H1 (cell line): ENCODE measurements around the gene RNF212. TPM values are rescaled to one million over a fixed set of nuclear protein-coding genes. Genes with fewer than 3 reads are reported as not detected.

ENCODE experiments used
- CTCF ChIA-PET: fragments of 300-600 bp; sonication (Branson Sonifier 250); formaldehyde crosslinking; loops from one replicate; lab custom pipeline; 2021; ENCODE audit not compliant: partially characterized antibody; lab: Charles Lee
- POLR2A ChIA-PET: fragments of 300-600 bp; sonication (Branson Sonifier 250); formaldehyde crosslinking; loops from one replicate; lab custom pipeline; 2021; ENCODE audit warnings: inconsistent platforms; ENCODE audit not compliant: partially characterized antibody; lab: Charles Lee
- DNase-seq, 2 experiments: peaks; one replicate each; pipeline versions ENCODE4 v3.0.0 to v3.0.0-alpha.2; 2010 to 2022; ENCODE audit warnings: low spot score in 2 of 2, low read depth in 1 of 2, mixed read lengths in 1 of 2
- FAIRE-seq: peaks from 2 replicates; lab custom pipeline; 2011; peaks lifted over from hg19 to GRCh38; lab: Jason Lieb, UNC
- H2AFZ ChIP-seq: 2 replicates; pipeline ENCODE4 v1.8.1; 2012; ENCODE audit warnings: low read length, inconsistent platforms
- H2AK5ac ChIP-seq: 2 replicates; pipeline ENCODE4 v1.6.1; 2013; ENCODE audit warnings: low read depth, low read length
- H2BK120ac ChIP-seq: replicated peaks from 2 replicates; pipeline ENCODE3; 2013; ENCODE audit warnings: low read depth, low read length, inconsistent platforms
- H2BK12ac ChIP-seq: 2 replicates; pipeline ENCODE4 v1.6.1; 2013; ENCODE audit warnings: low read depth, low read length
- H2BK15ac ChIP-seq: 2 replicates; pipeline ENCODE4 v1.6.1; 2013; ENCODE audit warnings: low read length
- H2BK20ac ChIP-seq: 2 replicates; pipeline ENCODE4 v1.6.1; 2013; ENCODE audit warnings: low read length
- H2BK5ac ChIP-seq: 2 replicates; pipeline ENCODE4 v1.6.1; 2013; ENCODE audit warnings: low read depth, low read length
- H3K14ac ChIP-seq: 2 replicates; pipeline ENCODE4 v1.6.1; 2013; ENCODE audit warnings: inconsistent platforms; ENCODE audit not compliant: insufficient read length
- H3K18ac ChIP-seq: 2 replicates; pipeline ENCODE4 v1.6.1; 2013; ENCODE audit warnings: low read length; ENCODE audit errors: extremely low read depth
- H3K23ac ChIP-seq: 2 replicates; pipeline ENCODE4 v1.6.1; 2013; ENCODE audit warnings: inconsistent platforms; ENCODE audit not compliant: insufficient read length
- H3K23me2 ChIP-seq: 2 replicates; pipeline ENCODE4 v1.6.1; 2013; ENCODE audit warnings: low read depth, low read length
- H3K27ac ChIP-seq: 2 replicates; pipeline ENCODE4 v1.6.1; 2011; ENCODE audit warnings: low read depth, low read length, inconsistent platforms
- H3K27me3 ChIP-seq, 4 experiments: replicated peaks in 1 of 4; 1 replicate in 1 of 4; 2 replicates in 3 of 4; pipeline versions ENCODE4 v1.6.1 to v1.8.1; 2011 to 2013; ENCODE audit warnings: low read length in 3 of 4, mild to moderate bottlenecking in 3 of 4, inconsistent platforms in 2 of 4, mixed read lengths in 2 of 4, moderate library complexity in 1 of 4; ENCODE audit not compliant: control insufficient read depth in 3 of 4, insufficient read depth in 3 of 4; ENCODE audit errors: extremely low read depth in 1 of 4
- H3K36me3 ChIP-seq, 4 experiments: 2 replicates each; pipeline versions ENCODE4 v1.6.1 to v1.8.1; 2011 to 2013; ENCODE audit warnings: mild to moderate bottlenecking in 4 of 4, low read length in 3 of 4, moderate library complexity in 2 of 4, control low read depth in 1 of 4, inconsistent platforms in 1 of 4; ENCODE audit not compliant: insufficient read depth in 4 of 4, control insufficient read depth in 2 of 4
- H3K4ac ChIP-seq: replicated peaks from 2 replicates; pipeline ENCODE3; 2013; ENCODE audit warnings: low read length, low read depth, mixed read lengths, inconsistent platforms; ENCODE audit not compliant: insufficient read length
- H3K4me1 ChIP-seq, 4 experiments: replicated peaks in 1 of 4; 1 replicate in 1 of 4; 2 replicates in 3 of 4; pipeline versions ENCODE4 v1.6.1 to v1.8.1; 2011 to 2013; ENCODE audit warnings: low read length in 3 of 4, inconsistent platforms in 2 of 4, mixed read lengths in 1 of 4; ENCODE audit not compliant: insufficient read depth in 4 of 4, control insufficient read depth in 3 of 4
- H3K4me2 ChIP-seq, 2 experiments: 2 replicates each; pipeline versions ENCODE4 v1.6.1 to v1.8.1; 2011 to 2013; ENCODE audit warnings: low read depth in 2 of 2, low read length in 2 of 2, control low read depth in 1 of 2, inconsistent platforms in 1 of 2, mild to moderate bottlenecking in 1 of 2; ENCODE audit not compliant: insufficient read depth in 1 of 2
- H3K4me3 ChIP-seq, 4 experiments: fragments of 200-600, 300-600 bp in 1 of 4; sonication (generic), shearing (Covaris generic), sonication (Bioruptor Twin) in 1 of 4; 2 replicates each; pipeline versions ENCODE4 v1.5.1 to v1.8.1; 2011 to 2016; ENCODE audit warnings: low read length in 4 of 4, low read depth in 3 of 4, control low read depth in 2 of 4, inconsistent platforms in 2 of 4, mild to moderate bottlenecking in 2 of 4, mixed read lengths in 1 of 4, moderate library complexity in 1 of 4; ENCODE audit not compliant: insufficient read depth in 2 of 4; ENCODE audit errors: extremely low read depth in 1 of 4
- H3K56ac ChIP-seq: replicated peaks from 2 replicates; pipeline ENCODE3; 2013; ENCODE audit warnings: low read depth, mild to moderate bottlenecking, mixed read lengths, low read length, inconsistent platforms; ENCODE audit not compliant: insufficient read length
- H3K79me1 ChIP-seq: 2 replicates; pipeline ENCODE4 v1.6.1; 2013; ENCODE audit warnings: low read depth, low read length, control low read depth
- H3K79me2 ChIP-seq, 2 experiments: 2 replicates each; pipeline versions ENCODE4 v1.6.1 to v1.8.1; 2012 to 2013; ENCODE audit warnings: low read length in 2 of 2, mild to moderate bottlenecking in 2 of 2, inconsistent platforms in 1 of 2; ENCODE audit not compliant: insufficient read depth in 2 of 2, control insufficient read depth in 1 of 2
- H3K9ac ChIP-seq, 4 experiments: replicated peaks in 1 of 4; 1 replicate in 1 of 4; 2 replicates in 3 of 4; pipeline versions ENCODE4 v1.6.1 to v1.8.1; 2011 to 2013; ENCODE audit warnings: low read depth in 3 of 4, low read length in 3 of 4, control low read depth in 2 of 4, mild to moderate bottlenecking in 2 of 4, moderate library complexity in 2 of 4, inconsistent platforms in 1 of 4; ENCODE audit errors: extremely low read depth in 1 of 4
- H3K9me3 ChIP-seq, 2 experiments: 2 replicates each; pipeline versions ENCODE4 v1.6.1 to v1.8.1; 2012 to 2013; ENCODE audit warnings: mild to moderate bottlenecking in 2 of 2, moderate library complexity in 2 of 2, control low read depth in 1 of 2, inconsistent platforms in 1 of 2, low read depth in 1 of 2, low read length in 1 of 2, mixed read lengths in 1 of 2; ENCODE audit not compliant: insufficient read depth in 2 of 2
- H4K20me1 ChIP-seq, 2 experiments: replicated peaks in 1 of 2; 2 replicates each; pipeline versions ENCODE3 to v1.8.1; 2011 to 2013; ENCODE audit warnings: inconsistent platforms in 2 of 2, low read length in 2 of 2, mild to moderate bottlenecking in 1 of 2; ENCODE audit not compliant: insufficient read depth in 2 of 2, control insufficient read depth in 1 of 2
- H4K5ac ChIP-seq: 2 replicates; pipeline ENCODE4 v1.6.1; 2013; ENCODE audit warnings: low read length, low read depth, mixed read lengths, inconsistent platforms; ENCODE audit not compliant: insufficient read length
- H4K8ac ChIP-seq: 2 replicates; pipeline ENCODE4 v1.8.0; 2013; ENCODE audit warnings: mild to moderate bottlenecking, moderate library complexity, low read length, inconsistent platforms; ENCODE audit not compliant: insufficient read depth; ENCODE audit errors: extremely low read depth
- H4K91ac ChIP-seq: replicated peaks from 2 replicates; pipeline ENCODE3; 2013; ENCODE audit warnings: low read length, mixed read lengths, inconsistent platforms; ENCODE audit not compliant: insufficient read length
- CHD1 ChIP-seq: IDR thresholded peaks from 2 replicates; pipeline ENCODE4 v1.6.1; 2012; ENCODE audit warnings: low read depth, low read length, improper control_type of control experiment
- EZH2 ChIP-seq: fragments of 200-600 bp; sonication (generic); IDR thresholded peaks from 2 replicates; pipeline ENCODE4 v1.7.1; 2012; ENCODE audit warnings: low read depth, mild to moderate bottlenecking, moderate library complexity, low read length, inconsistent platforms; ENCODE audit not compliant: severe bottlenecking
- KDM4A ChIP-seq: IDR thresholded peaks from one replicate; pipeline ENCODE4 v1.7.1; 2012; ENCODE audit warnings: low read depth, mild to moderate bottlenecking, moderate library complexity, low read length, inconsistent platforms; ENCODE audit not compliant: severe bottlenecking
- SAP30 ChIP-seq: fragments of 300-600 bp; sonication (generic); IDR thresholded peaks from 2 replicates; pipeline ENCODE4 v1.7.1; 2012; ENCODE audit warnings: low read length, moderate library complexity, mild to moderate bottlenecking, inconsistent platforms; ENCODE audit not compliant: insufficient read depth, insufficient replicate concordance
- TBP ChIP-seq: IDR thresholded peaks from 2 replicates; pipeline ENCODE4 v1.6.1; 2011; ENCODE audit warnings: low read depth, low read length, improper control_type of control experiment
- USF2 ChIP-seq: IDR thresholded peaks from 2 replicates; pipeline ENCODE4 v1.6.1; 2011; ENCODE audit warnings: low read length, improper control_type of control experiment
- WGBS, 2 experiments: shearing (Covaris generic) in 1 of 2; methylation state at CpG; one replicate each; pipeline versions ENCODE4 v1.1.6 to v1.1.7; 2013 to 2015; ENCODE audit warnings: low lambda C conversion rate in 2 of 2, mixed read lengths in 2 of 2, inconsistent platforms in 1 of 2, low coverage in 1 of 2, missing lambda C conversion rate in 1 of 2; ENCODE audit not compliant: insufficient replicate concordance in 2 of 2, insufficient coverage in 1 of 2, insufficient read length in 1 of 2; ENCODE audit errors: extremely low coverage in 1 of 2, missing lambda C conversion rate in 1 of 2; 5-methylcytosine and 5-hydroxymethylcytosine counted together
- polyA plus RNA-seq, 7 experiments: library from polyadenylated mRNA; depleted of rRNA in 3 of 7; stranded (reverse) in 5 of 7; unstranded in 2 of 7; fragments of >200 nt in 5 of 7; fragments of 200-250 nt in 2 of 7; gene quantifications; 1 replicate in 5 of 7; 2 replicates in 1 of 7; 4 replicates in 1 of 7; pipeline versions ENCODE4 v1.2.1 to v1.2.3, GENCODE V29; 2011 to 2013; ENCODE audit warnings: missing spikeins in 2 of 7, mixed read lengths in 2 of 7
- total RNA-seq: library from RNA; stranded (reverse); fragmentation: NEBNext Ultra II Directional; extraction: Animal tissue kit (Norgen Biotek cat#: 25700); gene quantifications from 2 replicates; pipeline ENCODE4 v1.2.1, GENCODE V29; 2021

Gene RNF212
- total and polyA plus RNA-seq, 2 of the 8 experiments (the other 6 are each of a cell fraction or from before 2014, with no cell fraction given), result 3.4 to 5.4 TPM

GRCh38 chr4:1085404-1085799 is 28.0 kb downstream of the RNF212 start:
- Histone ChIP-seq H4K8ac (no peak overlapping the region), H2AK5ac (no peak overlapping the region), H4K5ac (no peak overlapping the region), H3K9me3 (peaks cover 0 to 9% of the 10 kb centered on the region in 2 experiments; a peak in 3 of 4 replicates), H3K23ac (no peak overlapping the region), H4K91ac (no peak overlapping the region), H3K79me2 (no peaks in the 10 kb centered on the region), H2BK5ac (no peak overlapping the region), H3K9ac (no peak overlapping the region), H2BK20ac (no peak overlapping the region), H3K18ac (no peak overlapping the region), H2BK120ac (no peak overlapping the region), H2BK12ac (no peak overlapping the region), H3K36me3 (no peaks in the 10 kb centered on the region), H3K79me1 (no peaks in the 10 kb centered on the region), H3K4me2 (no peak overlapping the region), H3K4ac (no peak overlapping the region), H3K23me2 (no peaks in the 10 kb centered on the region), H3K14ac (no peak overlapping the region), H3K56ac (no peak overlapping the region), H3K27ac (no peak overlapping the region), H3K27me3 (peaks cover 0 to 3% (median 0%) of the 10 kb centered on the region in 4 experiments; a peak in 1 of 7 replicates), H4K20me1 (no peaks in the 10 kb centered on the region), H3K4me1 (no peaks in the 10 kb centered on the region), H2AFZ (no peak overlapping the region), H2BK15ac (no peak overlapping the region), H3K4me3 (no peak overlapping the region)
- ChIA-PET CTCF (interaction anchor here (1.0 kb wide), 1 partner anchor 46 kb away, joined by 3 read pairs; no protein-coding TSS in a partner anchor), POLR2A (interaction anchor here (1.0 kb wide), 1 partner anchor 28 kb away, joined by 4 read pairs; the partner anchor contains the start of gene RNF212)
- FAIRE-seq (no peak), DNase-seq (no peak)
- TF ChIP-seq USF2, result no peak
- no peak for TF ChIP-seq KDM4A
- no peak for TF ChIP-seq EZH2
- no peak for TF ChIP-seq CHD1
- no peak for TF ChIP-seq SAP30
- TF ChIP-seq TBP, result no peak
- 91% methylated on average over 7 of the region's 7 CpGs; no CpG with 5 or more reads in 1 of the 2 experiments for WGBS, 2 experiments
